Mammary epithelial cell (primary cell): ENCODE measurements around the gene TRPC5OS.

Experiments
- CTCF ChIP-seq, 2 donors: IDR thresholded peaks in 1 of 2; conservative IDR thresholded peaks in 1 of 2; 2 replicates each; pipeline ENCODE4 v1.5.1; 2011 to 2012; ENCODE audit warnings: inconsistent platforms in 2 of 2, low read length in 2 of 2, mild to moderate bottlenecking in 2 of 2, control low read depth in 1 of 2, low read depth in 1 of 2; ENCODE audit not compliant: insufficient read depth in 1 of 2; ENCODE audit errors: extremely low read depth in 1 of 2
- EZH2 ChIP-seq: IDR thresholded peaks from 2 replicates; pipeline ENCODE4 v1.6.1; 2012; ENCODE audit warnings: low read length, inconsistent platforms, borderline replicate concordance

- no peak for TF ChIP-seq EZH2
- no peak for TF ChIP-seq CTCF (conservative IDR thresholded peaks at IDR 0.05 in 1 of 2, IDR thresholded peaks at IDR 0.05 in 1 of 2; ENCODE audit: extremely low read depth in 1 of 2, insufficient read depth in 1 of 2, low read depth in 1 of 2, low read length in 2 of 2)
Observed at GRCh38 chrX:111914398-111915090, 38.6 kb downstream of the TRPC5OS start.
